Endothelial cell of umbilical vein (primary cell): ENCODE data around the gene COG5.

ENCODE experiments used
- EZH2 ChIP-seq: IDR thresholded peaks from 2 replicates; pipeline ENCODE4 v1.6.1; 2012; ENCODE audit warnings: borderline replicate concordance, low read depth, mild to moderate bottlenecking, moderate library complexity, low read length, inconsistent platforms; ENCODE audit not compliant: severe bottlenecking
- POLR2A ChIP-seq: IDR thresholded peaks from 2 replicates; pipeline ENCODE4 v1.6.1; 2012; ENCODE audit warnings: low read depth, mild to moderate bottlenecking, control low read depth, low read length
- TF ChIP-seq, protein P1 (sequence below), 2 donors: IDR thresholded peaks; 1 replicate in 1 of 2; 2 replicates in 1 of 2; pipeline ENCODE4 v1.5.1; 2011; ENCODE audit warnings: low read length in 2 of 2, mild to moderate bottlenecking in 2 of 2, moderate library complexity in 2 of 2, control low read depth in 1 of 2, inconsistent platforms in 1 of 2, low read depth in 1 of 2; ENCODE audit not compliant: insufficient read depth in 1 of 2; ENCODE audit errors: extremely low read depth in 1 of 2
- TF ChIP-seq, protein P2 (sequence below): IDR thresholded peaks from 2 replicates; pipeline ENCODE4 v1.6.1; 2011; ENCODE audit not compliant: insufficient read depth, insufficient read length

DNA sequence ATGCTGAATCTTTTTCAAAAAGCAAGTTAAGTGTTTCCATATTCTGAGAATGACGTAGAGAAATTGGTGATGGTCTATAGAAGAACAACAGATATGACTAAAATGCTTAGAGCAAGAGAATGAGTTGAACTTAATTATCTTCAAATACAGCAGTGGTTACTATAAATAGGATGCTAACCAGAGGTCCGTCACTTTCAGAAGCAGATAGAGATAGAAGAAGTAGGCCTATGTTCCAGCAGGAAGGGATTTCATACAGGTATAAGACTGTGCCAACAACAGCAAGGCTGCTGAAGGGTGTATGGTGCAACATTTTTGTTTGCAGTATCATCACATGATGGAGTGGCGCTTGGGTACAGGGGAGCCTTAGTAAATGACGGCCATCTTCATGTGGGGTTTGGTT is 326.3 kb downstream of the COG5 start:
- TF ChIP-seq, protein P1, sequence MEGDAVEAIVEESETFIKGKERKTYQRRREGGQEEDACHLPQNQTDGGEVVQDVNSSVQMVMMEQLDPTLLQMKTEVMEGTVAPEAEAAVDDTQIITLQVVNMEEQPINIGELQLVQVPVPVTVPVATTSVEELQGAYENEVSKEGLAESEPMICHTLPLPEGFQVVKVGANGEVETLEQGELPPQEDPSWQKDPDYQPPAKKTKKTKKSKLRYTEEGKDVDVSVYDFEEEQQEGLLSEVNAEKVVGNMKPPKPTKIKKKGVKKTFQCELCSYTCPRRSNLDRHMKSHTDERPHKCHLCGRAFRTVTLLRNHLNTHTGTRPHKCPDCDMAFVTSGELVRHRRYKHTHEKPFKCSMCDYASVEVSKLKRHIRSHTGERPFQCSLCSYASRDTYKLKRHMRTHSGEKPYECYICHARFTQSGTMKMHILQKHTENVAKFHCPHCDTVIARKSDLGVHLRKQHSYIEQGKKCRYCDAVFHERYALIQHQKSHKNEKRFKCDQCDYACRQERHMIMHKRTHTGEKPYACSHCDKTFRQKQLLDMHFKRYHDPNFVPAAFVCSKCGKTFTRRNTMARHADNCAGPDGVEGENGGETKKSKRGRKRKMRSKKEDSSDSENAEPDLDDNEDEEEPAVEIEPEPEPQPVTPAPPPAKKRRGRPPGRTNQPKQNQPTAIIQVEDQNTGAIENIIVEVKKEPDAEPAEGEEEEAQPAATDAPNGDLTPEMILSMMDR (IDR thresholded peaks at IDR 0.05; ENCODE audit: extremely low read depth in 1 of 2, insufficient read depth in 1 of 2, low read depth in 1 of 2, low read length in 2 of 2) = no peak
- TF ChIP-seq EZH2 = no peak
- TF ChIP-seq, protein P2, sequence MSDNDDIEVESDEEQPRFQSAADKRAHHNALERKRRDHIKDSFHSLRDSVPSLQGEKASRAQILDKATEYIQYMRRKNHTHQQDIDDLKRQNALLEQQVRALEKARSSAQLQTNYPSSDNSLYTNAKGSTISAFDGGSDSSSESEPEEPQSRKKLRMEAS = no peak
- TF ChIP-seq POLR2A = no peak
